MM.1S (cell line): ENCODE data around the gene SNRPA.

Experiments
- DNase-seq: peaks from one replicate; pipeline ENCODE4 v3.0.0-alpha.2; 2015
- H2AFZ ChIP-seq: fragments of 300-600 bp; sonication (generic); 2 replicates; pipeline ENCODE4 v1.6.0; 2016; ENCODE audit warnings: antibody characterized with exemption, low read length
- H3F3A ChIP-seq: fragments of 300-600 bp; sonication (generic); 2 replicates; pipeline ENCODE4 v1.6.1; 2016; ENCODE audit warnings: mild to moderate bottlenecking, antibody characterized with exemption, low read length, moderate library complexity, mixed read lengths; ENCODE audit not compliant: insufficient read depth
- H3K27ac ChIP-seq: fragments of 300-600 bp; sonication (generic); 2 replicates; pipeline ENCODE4 v1.5.1; 2016; ENCODE audit warnings: mild to moderate bottlenecking, low read length
- H3K27me3 ChIP-seq: fragments of 300-600 bp; sonication (generic); replicated peaks from 2 replicates; pipeline ENCODE4 v1.6.0; 2016; ENCODE audit warnings: low read length; ENCODE audit not compliant: insufficient read depth
- H3K36me3 ChIP-seq: fragments of 300-600 bp; sonication (generic); replicated peaks from 2 replicates; pipeline ENCODE4 v1.6.1; 2016; ENCODE audit warnings: mild to moderate bottlenecking, low read length, mixed read lengths; ENCODE audit not compliant: insufficient read depth
- H3K4me1 ChIP-seq: fragments of 300-600 bp; sonication (generic); 2 replicates; pipeline ENCODE4 v1.6.1; 2016; ENCODE audit warnings: low read length, mixed read lengths
- H3K4me2 ChIP-seq: fragments of 300-600 bp; sonication (generic); 2 replicates; pipeline ENCODE4 v1.6.0; 2016; ENCODE audit warnings: low read depth, low read length
- H3K4me3 ChIP-seq: fragments of 300-600 bp; sonication (generic); 2 replicates; pipeline ENCODE4 v1.5.1; 2016; ENCODE audit warnings: low read length, mixed read lengths
- H3K79me2 ChIP-seq: fragments of 300-600 bp; sonication (generic); 2 replicates; pipeline ENCODE4 v1.6.1; 2016; ENCODE audit warnings: mixed run types, low read length, mixed read lengths
- H3K9ac ChIP-seq: fragments of 300-600 bp; sonication (generic); 2 replicates; pipeline ENCODE4 v1.6.1; 2016; ENCODE audit warnings: low read length, mixed read lengths
- H3K9me2 ChIP-seq: fragments of 300-600 bp; sonication (generic); replicated peaks from 2 replicates; pipeline ENCODE4 v1.6.1; 2016; ENCODE audit warnings: mild to moderate bottlenecking, low read length, mixed read lengths; ENCODE audit not compliant: insufficient read depth
- H3K9me3 ChIP-seq: fragments of 300-600 bp; sonication (generic); replicated peaks from 2 replicates; pipeline ENCODE4 v1.6.1; 2016; ENCODE audit warnings: mild to moderate bottlenecking, low read length, mixed read lengths; ENCODE audit not compliant: insufficient read depth
- H4K20me1 ChIP-seq: fragments of 300-600 bp; sonication (generic); 2 replicates; pipeline ENCODE4 v1.6.1; 2016; ENCODE audit warnings: mild to moderate bottlenecking, low read length, moderate library complexity, mixed read lengths; ENCODE audit not compliant: insufficient read depth
- EZH2 ChIP-seq: fragments of 300-600 bp; sonication (generic); optimal IDR thresholded peaks from 2 replicates; pipeline ENCODE3; 2017; ENCODE audit warnings: low read depth, mild to moderate bottlenecking, antibody characterized with exemption, low read length, mixed read lengths
- EZH2phosphoT487 ChIP-seq: fragments of 300-600 bp; sonication (generic); IDR thresholded peaks from 2 replicates; pipeline ENCODE4 v1.6.1; 2018; ENCODE audit warnings: antibody characterized with exemption, low read length
- TF ChIP-seq, protein P1 (sequence below): fragments of 300-600 bp; sonication (generic); IDR thresholded peaks from 2 replicates; pipeline ENCODE4 v1.5.1; 2016; ENCODE audit warnings: antibody characterized with exemption, low read length, mixed read lengths

The SNRPA gene

DNA sequence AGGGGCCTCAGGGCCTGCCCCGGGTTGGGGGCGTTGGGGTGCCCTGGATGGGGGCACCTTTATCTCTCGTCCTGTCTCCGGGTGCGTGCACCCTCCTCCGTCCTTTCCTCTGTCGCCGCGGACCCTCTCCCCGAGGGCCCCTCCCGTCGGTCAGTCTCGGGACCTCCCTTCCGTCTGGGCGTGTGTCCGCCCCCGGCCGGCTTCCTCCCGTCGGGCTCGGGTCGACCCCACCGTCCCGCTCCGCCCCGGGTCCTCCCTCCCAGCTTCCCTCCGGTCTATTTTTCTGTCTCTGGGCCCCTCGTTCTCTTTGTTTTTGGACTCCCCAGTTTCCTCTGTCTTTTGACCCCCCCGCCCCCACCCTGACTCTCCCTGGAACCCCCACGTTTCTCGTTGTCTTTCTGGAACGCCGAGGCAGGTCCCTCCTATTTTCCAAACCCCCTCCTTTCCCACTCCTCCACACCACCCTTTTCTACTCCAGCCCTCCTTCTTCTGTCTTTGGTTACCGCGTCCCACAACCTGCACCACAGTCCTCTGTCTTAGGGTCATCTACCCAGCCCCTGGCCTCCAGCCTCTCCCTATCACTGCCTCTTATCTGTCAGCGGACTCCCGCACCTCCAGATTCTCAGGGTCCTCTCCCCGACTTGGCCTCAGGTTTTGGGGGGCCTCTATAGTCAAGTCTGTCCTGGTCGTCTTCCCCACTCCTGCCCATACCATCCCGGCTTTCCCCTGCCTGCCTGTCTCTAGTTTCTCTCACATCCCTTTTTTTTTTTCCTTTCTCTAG, 48.7 kb downstream of the SNRPA start:
- H3K27me3 ChIP-seq = no peaks in the 10 kb centered on the region
- H3F3A ChIP-seq = 0 out of 2 replicates have a peak, but pooled peaks cover 3% of the 10 kb centered on the region
- peak overlapping the region; percentile 45; the same call in 1 of the 2 replicates for H2AFZ ChIP-seq
- DNase-seq = no peak
- H3K4me3 ChIP-seq = peak overlapping the region; percentile 91
- peak overlapping the region; percentile 77; the same call in 1 of the 2 replicates for H3K4me2 ChIP-seq
- no peaks in the 10 kb centered on the region for H3K9me3 ChIP-seq
- H4K20me1 ChIP-seq = no peaks in the 10 kb centered on the region; the same call in 1 of the 2 replicates
- H3K27ac ChIP-seq = no peak overlapping the region
- TF ChIP-seq EZH2 (no peak), EZH2phosphoT487 (no peak)
- TF ChIP-seq, protein P1, sequence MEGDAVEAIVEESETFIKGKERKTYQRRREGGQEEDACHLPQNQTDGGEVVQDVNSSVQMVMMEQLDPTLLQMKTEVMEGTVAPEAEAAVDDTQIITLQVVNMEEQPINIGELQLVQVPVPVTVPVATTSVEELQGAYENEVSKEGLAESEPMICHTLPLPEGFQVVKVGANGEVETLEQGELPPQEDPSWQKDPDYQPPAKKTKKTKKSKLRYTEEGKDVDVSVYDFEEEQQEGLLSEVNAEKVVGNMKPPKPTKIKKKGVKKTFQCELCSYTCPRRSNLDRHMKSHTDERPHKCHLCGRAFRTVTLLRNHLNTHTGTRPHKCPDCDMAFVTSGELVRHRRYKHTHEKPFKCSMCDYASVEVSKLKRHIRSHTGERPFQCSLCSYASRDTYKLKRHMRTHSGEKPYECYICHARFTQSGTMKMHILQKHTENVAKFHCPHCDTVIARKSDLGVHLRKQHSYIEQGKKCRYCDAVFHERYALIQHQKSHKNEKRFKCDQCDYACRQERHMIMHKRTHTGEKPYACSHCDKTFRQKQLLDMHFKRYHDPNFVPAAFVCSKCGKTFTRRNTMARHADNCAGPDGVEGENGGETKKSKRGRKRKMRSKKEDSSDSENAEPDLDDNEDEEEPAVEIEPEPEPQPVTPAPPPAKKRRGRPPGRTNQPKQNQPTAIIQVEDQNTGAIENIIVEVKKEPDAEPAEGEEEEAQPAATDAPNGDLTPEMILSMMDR = no peak
- H3K9me2 ChIP-seq = no peaks in the 10 kb centered on the region
- H3K36me3 ChIP-seq = no peaks in the 10 kb centered on the region
- H3K79me2 ChIP-seq = peaks cover 41% of the 10 kb centered on the region
- H3K4me1 ChIP-seq = peaks cover 25% of the 10 kb centered on the region
- H3K9ac ChIP-seq = peak overlapping the region; percentile 77; the same call in 1 of the 2 replicates

DNA sequence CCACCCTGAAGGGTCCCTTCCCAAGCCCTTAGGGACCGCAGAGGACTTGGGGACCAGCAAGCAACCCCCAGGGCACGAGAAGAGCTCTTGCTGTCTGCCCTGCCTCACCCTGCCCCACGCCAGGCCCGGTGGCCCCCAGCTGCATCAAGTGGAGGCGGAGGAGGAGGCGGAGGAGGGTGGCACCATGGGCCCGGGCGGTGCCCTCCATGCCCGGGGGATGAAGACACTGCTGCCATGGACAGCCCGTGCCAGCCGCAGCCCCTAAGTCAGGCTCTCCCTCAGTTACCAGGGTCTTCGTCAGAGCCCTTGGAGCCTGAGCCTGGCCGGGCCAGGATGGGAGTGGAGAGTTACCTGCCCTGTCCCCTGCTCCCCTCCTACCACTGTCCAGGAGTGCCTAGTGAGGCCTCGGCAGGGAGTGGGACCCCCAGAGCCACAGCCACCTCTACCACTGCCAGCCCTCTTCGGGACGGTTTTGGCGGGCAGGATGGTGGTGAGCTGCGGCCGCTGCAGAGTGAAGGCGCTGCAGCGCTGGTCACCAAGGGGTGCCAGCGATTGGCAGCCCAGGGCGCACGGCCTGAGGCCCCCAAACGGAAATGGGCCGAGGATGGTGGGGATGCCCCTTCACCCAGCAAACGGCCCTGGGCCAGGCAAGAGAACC, 49.5 kb downstream of the SNRPA start:
- Histone ChIP-seq H3F3A (0 out of 2 replicates have a peak, but pooled peaks cover 3% of the 10 kb centered on the region), H4K20me1 (no peaks in the 10 kb centered on the region; the same call in 1 of the 2 replicates), H3K4me2 (peak overlapping the region; percentile 77; the same call in 1 of the 2 replicates), H3K9me2 (no peaks in the 10 kb centered on the region), H3K27me3 (no peaks in the 10 kb centered on the region), H3K36me3 (no peaks in the 10 kb centered on the region), H3K4me3 (peak overlapping the region; percentile 91; the same call in 1 of the 2 replicates), H3K9ac (no peak overlapping the region; the same call in 1 of the 2 replicates), H3K79me2 (peaks cover 41% of the 10 kb centered on the region), H3K9me3 (no peaks in the 10 kb centered on the region), H2AFZ (no peak overlapping the region), H3K27ac (no peak overlapping the region), H3K4me1 (peaks cover 25% of the 10 kb centered on the region)
- TF ChIP-seq EZH2 (no peak), EZH2phosphoT487 (no peak)
- TF ChIP-seq, protein P1 = no peak
- no peak for DNase-seq

DNA sequence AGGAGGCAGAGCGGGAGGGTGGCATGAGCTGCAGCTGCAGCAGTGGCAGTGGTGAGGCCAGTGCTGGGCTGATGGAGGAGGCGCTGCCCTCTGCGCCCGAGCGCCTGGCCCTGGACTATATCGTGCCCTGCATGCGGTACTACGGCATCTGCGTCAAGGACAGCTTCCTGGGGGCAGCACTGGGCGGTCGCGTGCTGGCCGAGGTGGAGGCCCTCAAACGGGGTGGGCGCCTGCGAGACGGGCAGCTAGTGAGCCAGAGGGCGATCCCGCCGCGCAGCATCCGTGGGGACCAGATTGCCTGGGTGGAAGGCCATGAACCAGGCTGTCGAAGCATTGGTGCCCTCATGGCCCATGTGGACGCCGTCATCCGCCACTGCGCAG, 50.0 kb downstream of the SNRPA start:
- Histone ChIP-seq H3K36me3 (no peaks in the 10 kb centered on the region), H3K9ac (no peak overlapping the region), H3K4me3 (no peak overlapping the region), H3K4me1 (peaks cover 25% of the 10 kb centered on the region), H4K20me1 (no peaks in the 10 kb centered on the region; the same call in 1 of the 2 replicates), H3K9me2 (no peaks in the 10 kb centered on the region), H3F3A (0 out of 2 replicates have a peak, but pooled peaks cover 3% of the 10 kb centered on the region), H3K27ac (no peak overlapping the region), H2AFZ (no peak overlapping the region), H3K79me2 (peaks cover 41% of the 10 kb centered on the region), H3K4me2 (no peak overlapping the region), H3K27me3 (no peaks in the 10 kb centered on the region), H3K9me3 (no peaks in the 10 kb centered on the region)
- no peak for DNase-seq
- no peak for TF ChIP-seq EZH2phosphoT487
- TF ChIP-seq EZH2 = no peak
- TF ChIP-seq, protein P1 = no peak
